NCI-H82 treated with DMSO at 0.1 percent for 48 hours (cell line): Measurements from ENCODE around the gene C1QTNF7.

ENCODE experiments used
- DNase-seq: peaks from one replicate; lab custom pipeline; 2025; ENCODE audit not compliant: unreplicated experiment; lab: John Stamatoyannopoulos, UW

Gene C1QTNF7

DNA sequence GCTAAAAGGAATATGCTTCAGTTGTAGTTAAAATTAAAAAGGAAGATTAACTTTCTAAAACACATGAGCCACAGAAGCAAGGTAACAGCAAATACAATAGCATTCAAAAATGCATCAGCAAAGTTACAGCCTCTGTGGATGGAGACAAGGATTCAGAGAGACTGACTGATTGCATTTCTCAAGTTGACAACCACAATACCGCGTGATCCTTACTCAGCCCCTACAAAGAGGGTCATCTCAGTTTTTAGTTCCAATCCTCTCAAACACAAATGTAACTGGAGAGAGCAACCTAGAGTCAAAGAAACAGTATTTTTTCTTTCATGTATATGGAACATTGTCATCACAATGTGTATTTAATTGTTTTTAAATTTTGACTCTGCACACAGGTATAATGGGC is 14.2 kb upstream of the C1QTNF7 start:
- no peak for DNase-seq

DNA sequence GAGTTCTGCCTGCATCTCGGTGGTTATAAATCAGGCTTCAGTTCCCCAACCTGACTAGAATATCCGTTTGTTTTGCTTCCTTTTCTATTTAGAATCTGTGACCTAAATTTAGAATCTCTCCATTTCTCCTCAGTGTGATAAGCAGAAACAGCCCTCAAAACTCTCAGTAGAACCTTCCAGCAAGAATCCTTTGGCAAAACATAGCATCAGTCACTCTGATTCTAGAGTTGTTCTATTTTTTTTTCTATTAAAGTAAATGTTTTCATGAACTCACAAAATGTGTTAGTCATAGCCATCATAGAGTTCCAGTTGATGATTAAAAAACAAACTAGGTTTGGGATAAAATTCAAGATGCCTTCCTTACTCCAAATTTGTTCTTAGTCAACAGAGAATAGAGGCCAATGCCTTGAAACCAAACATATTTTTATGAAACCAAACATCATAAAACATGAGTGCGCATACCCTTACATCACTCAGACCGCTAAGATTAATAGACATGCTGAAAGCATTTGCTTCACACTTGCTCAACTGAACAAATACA is 13.2 kb upstream of the C1QTNF7 start:
- DNase-seq, result no peak

DNA sequence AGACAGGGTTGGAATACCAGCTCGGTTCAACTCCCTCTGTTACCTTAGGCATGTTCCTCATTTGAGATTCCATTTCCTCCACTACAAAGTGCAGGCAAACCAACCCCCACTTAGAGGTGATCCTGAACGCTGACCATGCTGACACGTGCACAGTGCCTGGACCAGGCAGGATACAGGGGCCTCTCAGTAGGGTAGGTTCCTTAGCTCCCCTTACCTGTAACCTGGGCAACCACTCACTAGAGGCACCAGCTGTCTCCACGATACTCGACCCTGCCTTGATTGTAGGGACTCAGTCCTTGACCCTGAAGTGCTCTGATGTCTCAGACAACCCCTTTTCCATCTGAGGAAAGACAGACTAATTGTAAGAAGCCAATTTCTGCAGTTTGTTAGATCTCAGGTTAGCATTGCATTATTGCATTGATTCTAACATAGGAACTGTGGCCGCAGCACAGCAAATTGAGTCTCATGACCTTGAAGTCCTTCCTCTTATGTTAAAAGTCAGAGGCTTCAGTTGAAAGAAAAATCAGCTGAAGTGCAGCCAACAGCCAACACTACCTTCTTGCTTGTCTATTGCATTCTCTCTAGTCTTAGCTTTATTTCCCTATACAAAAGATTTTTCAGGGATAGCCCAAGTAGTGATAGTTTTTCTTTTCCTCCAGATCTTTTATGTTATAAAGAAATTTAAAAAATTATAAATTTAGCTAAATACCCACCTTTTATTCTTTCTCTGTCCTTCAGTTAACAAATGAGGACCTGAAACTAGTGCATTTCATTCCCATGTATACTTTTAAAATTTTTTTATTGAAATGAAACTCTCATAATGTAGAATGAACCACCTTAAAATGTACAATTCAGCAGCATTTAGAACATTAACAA is 11.2 kb upstream of the C1QTNF7 start:
- DNase-seq, result no peak

DNA sequence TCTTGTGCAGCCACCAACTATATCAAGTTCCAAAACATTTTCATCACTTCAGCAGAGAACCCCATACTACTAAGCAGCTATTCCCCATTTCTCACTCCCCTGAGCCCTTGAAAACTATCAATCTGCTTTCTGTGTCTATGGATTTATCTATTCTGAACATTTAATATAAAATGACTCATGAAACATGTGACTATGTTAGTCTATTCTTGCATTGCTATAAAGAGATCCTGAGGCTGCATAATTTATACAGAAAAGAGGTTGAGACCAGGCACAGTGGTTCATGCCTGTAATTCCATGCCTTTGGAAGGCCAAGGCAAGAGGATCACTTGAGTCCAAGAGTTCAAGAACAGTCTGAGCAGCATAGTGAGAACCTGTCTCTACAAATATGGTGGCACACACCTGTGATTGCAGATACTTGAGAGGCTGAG is 10.6 kb upstream of the C1QTNF7 start:
- no peak for DNase-seq

DNA sequence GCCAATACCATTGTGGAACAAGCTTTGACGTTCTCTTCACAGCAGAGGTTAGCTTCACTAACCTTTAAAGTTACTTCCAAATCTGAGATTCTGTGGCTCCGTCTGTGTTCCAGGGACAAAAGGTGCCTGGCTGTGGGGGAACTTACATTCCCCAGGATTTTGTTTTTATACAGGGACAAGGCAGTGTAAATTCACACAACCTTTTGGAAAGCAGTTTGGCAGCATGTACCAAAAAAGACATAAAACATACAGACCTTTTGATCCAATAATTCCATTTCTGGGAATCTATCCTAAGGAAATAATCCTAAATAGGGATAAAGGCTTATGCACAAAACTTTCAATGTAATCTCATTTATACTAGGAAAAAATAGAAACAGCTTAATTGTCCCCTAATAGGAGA is 8.9 kb upstream of the C1QTNF7 start:
- no peak for DNase-seq

DNA sequence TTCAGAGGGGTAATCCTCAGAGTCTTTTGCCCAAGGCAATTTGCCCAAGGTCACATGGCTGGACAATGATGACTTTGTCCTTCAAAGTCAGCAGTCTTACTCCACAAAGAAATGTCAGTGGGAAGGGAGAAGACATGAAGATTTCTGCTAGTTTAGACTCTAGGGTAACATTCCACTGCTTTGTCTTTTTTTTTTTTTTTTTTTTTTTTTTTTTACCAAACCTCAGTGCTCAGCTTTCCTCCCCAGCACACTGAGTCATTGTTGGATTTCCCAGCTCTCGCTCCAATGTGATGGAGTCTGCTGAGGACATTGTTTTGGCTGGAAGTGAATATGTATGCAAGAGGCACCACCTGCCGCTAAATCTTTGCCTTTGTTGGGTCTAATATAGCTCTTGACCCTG is 7.2 kb upstream of the C1QTNF7 start:
- no peak for DNase-seq

DNA sequence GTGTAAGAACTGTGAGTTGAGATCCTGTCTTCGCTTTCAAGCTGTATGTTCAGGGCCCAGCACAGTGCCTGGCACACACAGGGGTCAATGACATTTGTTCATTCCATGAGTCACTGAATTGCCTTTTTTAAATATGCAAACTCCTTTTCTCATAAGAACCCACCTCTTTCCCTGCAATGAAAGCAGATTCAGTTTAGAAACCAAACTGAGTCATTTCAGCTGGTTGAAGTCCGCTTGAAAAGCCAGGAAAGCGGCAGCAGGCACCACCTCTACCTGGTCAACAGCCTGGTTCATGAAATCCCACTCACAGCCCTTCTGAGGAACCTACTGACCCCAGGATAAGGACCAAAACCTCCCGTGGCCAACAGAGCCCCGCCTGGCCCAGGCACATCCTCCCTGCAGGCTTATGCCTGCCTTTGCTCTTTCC is 4.5 kb upstream of the C1QTNF7 start:
- no peak for DNase-seq

DNA sequence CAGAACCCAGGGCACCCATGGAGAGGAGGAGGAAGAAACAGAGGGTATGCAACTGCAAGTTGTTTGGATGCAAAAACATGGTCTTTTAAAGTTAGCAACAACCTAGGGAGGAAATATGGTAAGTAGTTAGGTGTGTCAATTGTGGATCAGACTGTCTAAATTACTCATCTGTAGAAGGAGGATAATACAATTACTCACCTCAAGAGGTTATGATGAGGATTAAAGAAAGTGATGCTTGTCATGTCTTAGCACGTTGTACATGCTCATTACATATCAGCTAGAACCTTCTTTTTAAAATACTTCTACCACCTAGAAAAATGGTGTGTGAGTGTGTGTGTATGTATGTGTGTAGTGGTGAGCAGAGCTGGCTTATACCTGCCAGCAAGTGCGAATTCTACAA is 2.3 kb upstream of the C1QTNF7 start:
- no peak for DNase-seq

DNA sequence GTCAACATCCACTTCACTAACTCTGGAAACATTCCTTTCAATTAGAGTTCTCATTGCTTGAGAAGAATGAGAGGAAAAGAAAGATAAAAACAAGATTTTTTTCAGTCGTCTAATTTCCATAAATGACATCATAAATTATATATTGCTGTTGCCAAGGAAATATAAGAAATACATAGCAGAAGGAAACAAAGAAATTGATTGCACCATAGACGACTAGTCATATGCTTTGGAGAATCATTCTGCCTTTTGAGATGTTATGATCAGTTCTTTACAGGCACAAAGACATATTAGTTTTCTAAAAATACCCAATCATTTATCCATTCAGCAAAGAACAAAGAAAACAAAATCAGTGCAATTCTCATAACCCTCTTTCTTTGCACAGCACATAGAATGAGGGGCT is 672 bp upstream of the C1QTNF7 start:
- DNase-seq, result no peak

DNA sequence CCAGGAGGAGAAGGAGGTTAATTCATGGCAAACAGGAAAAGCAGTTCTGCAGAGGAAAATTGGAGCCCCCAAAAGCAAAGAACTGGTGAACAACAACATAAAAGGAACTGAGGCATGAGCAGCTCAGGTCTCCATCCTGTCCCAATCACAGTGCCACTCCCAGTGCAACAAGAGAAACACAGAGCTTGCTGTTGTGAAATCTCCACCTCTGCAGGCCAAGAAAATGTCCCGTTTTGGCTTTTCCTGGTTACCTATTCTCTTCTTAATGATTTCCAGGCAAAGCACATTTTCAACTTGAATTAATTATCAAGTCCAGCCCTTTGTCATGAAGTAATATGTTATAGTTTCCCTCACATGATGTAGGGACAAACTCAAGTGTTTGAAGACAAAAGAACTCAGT is 778 bp downstream of the C1QTNF7 start:
- no peak for DNase-seq

DNA sequence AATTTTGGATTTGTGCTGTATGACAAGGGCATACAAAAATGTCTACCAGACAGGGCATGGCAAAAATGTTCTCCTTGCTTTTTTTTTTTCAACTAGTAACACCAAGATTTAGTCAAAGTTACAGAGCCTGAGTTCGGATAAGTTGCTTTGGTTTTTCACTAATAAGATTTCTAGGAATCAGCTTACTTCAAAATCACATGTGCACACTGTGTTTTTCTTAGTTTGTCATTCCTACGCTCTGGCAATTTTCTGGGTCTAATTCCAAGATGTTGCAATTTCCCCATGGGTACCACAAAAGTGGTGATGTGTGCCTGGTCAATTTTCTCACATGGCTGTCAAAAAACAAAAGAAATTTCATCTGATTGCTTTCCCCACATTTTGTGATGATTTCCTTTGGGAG is 6.3 kb downstream of the C1QTNF7 start:
- DNase-seq, result no peak

DNA sequence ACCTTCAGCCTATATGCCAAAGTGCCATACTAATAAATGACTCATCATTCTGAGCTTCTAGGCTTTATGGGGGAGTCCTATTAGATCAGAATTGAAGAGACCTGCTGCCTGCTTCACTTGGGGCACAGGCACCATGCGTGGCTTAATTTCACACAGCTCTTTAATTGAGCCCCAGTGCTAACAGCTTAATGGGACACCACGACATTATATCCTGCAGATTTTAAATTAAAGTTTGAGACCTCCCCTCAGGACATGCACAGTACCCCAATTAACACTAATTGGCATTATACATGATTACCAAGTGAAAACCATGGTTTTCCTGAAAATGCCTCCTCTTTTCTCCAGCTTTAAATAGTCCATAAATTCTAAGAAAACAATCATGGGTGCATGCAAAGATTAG is 6.8 kb downstream of the C1QTNF7 start:
- DNase-seq, result no peak

DNA sequence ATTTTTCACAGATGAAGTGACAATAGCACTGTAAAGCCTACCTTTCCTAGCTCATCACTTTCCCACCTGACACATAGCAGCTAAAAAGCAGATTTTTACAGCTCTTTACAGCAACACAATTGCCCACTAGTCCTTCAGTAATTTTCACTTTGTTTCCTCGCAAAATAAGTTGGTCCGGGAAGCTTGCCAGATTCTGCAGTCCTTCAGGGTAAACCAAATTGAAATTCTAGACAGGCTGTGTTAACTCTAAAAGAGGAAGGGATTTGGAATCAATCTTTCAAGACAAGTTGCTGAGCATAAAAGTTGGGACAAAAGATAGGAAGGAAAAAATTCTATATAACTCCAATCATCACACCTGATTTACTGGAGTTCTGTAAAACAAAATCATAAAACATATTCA is 8.7 kb downstream of the C1QTNF7 start:
- no peak for DNase-seq

DNA sequence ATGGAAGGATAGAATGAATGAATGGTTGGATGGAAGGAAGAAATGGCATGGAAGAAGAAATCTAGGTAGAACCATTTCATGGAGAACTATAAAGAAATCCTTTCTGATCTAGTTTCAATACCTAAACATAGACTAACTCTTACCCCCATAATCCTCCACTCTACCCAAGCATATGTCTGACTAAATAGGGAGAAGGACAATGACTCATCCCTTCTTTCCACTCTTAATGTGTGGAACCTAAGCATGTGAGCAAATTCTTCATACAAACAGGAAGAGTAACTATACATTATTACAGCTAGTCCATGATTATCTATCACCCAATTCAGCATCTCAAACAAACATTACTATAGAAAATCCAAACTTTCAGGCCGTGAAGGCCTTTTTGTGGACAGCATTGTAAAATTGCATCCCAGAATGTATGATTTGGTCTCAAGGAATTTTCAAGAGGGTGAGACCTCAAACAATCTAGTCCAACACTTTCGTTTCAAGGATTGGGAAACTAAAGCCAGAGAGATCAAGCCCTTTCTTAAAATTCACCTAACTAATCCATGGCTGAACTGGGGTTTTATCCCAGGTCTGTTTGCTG is 11.2 kb downstream of the C1QTNF7 start:
- DNase-seq, result no peak

DNA sequence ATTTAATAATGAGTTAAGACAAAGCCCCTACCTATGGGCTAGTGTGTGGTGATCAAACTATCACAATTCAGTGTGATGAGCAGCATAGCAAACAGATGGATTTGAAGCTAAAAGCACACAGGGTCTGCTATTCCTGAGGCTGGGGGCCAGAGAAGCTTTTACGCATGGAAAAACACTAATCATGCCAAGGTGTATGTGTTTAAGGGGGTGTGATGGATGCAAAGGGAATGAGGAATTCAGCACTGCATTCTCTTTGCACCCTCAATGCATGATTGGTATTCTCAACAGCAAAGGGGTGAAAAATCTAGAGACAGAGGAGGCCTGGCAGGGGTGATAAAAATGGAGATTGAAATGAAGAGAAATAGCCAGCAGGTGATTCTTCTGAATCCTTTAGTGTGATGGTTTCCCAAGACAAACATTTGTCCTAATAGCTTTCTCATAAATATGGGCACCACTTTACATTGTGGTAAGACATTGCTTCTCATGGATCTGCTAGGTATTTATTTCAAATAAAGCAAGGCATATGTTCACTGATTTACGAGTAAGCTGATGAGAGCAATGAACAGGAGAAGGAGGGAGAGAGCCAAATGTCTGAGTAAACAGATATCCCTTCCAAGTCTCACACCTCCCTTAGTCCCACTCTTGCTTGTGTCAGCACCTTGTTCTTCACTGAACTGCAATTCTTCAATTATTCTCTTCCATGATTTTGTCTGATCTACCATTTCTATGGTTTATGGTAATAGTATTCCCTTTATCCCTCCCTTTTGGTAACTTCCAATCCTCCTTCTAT is 15.7 kb downstream of the C1QTNF7 start:
- DNase-seq, result no peak

DNA sequence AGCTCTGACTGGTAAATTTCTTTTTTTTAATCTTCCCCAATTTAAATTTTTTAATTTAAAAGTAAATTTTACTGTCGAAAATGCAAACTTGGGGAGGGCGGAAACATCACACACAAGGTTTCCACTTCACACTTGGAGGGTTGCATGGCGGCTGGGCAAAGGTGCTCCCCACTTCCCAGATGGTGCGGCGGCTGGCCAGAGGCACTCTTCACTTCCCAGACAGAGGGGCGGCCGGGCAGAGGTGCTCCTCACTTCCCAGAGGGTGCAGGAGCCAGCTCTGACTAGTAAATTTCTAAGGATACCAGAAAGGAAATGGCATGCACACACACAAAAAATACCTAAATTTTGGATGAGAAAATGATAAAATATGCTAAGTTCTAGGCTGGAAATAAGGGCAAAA is 16.4 kb downstream of the C1QTNF7 start:
- DNase-seq, result no peak

DNA sequence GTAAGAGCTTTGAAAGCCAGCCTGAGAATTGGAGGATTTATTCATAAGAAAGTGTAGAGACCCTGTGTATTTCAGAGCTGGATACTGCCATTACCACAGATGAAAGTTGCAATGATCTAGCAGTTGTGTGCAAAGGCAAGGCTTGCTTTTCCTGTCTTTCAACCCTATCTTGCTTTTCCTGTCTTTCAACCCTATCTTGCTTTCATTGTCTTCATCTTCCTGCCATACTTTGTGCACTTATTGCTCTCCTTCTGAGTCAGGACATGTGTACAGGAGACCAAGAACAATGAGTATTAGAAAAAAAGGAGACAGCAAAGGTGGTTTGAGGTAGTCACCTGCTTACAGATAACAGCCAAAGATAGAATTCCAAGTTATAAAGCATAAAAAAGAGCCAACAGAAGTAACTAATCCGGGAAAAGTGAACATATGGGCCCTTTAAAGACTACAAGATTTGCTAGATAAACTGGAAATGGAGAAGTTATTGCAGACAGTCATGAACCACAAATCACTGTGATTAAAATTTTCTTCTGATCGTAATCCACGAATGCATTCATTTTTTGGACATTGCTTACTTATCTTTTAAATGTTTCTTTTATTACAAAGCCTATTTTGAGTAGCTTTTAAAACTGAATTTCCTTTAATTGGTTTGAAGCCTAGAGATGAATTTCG is 17.2 kb downstream of the C1QTNF7 start:
- no peak for DNase-seq

DNA sequence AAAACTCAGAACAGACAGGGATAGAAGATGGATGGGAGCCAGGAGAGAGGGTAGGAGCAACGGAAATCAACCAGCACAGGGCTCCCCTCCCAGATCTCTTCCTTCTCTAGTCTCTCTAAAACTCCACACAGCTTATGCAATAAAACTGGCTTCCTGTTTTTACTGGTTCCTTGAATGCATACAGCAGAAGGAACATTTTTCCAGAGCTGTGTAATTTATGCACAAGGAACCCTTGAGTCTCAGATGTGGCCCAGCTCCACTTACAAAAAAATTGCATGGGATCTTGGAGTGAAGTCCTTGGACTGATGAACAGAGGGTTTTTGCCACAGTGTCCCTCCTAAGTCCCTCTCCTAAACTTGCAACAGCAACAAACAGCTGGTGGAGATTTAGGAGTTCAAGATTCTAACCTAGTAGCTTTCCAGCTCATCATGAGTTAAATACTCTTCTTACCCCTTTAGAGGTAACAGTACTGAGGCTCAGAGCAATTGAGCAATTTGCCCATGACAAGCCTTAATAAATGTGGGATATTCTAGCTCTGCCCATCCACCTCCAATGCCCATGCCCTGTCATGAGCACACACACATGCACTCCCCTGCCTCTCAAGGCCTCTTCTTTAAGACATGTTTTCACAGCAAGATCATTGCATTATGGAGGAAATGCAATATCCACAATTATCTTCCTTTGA is 23.5 kb downstream of the C1QTNF7 start:
- no peak for DNase-seq

DNA sequence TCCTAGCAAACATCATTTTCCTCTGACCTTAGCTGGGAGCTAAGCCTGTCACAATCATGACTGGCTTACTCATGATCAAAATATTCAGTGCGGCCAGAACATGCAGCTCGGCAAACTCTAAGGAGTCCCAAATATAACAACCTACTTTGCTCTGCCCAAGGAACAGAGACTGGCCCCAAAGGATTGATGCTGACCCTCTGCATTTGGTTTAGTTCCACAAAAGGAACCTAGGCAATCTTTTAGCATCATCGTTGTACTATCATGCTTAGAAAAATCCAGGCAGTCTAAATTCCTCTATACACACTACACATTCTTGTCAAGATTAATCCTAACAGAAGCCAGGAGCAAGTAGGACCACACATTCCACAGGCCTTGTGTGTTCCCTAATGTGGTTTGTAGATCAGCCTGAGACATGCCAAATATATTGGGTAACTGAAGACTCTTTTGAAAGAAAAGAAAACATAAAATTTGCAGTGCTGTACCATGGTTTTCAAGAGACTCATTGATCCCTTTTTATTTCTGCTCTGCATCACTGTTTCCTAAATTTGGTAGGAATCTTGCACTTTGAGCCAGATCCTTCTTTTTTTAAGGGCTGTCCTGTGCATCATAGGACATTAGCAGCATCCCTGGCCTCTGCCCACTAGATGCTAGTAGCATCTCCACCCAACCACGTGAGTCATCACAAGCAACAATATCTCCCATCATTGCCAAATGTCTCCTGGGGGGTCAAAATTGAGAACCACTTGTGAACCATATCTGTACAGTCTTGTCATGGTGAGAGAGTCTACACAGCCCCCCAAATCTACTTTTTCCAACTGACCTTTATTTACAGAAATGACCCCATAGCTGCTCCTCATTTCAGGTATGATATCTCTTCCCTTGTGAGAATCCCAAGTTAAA is 24.3 kb downstream of the C1QTNF7 start:
- no peak for DNase-seq

DNA sequence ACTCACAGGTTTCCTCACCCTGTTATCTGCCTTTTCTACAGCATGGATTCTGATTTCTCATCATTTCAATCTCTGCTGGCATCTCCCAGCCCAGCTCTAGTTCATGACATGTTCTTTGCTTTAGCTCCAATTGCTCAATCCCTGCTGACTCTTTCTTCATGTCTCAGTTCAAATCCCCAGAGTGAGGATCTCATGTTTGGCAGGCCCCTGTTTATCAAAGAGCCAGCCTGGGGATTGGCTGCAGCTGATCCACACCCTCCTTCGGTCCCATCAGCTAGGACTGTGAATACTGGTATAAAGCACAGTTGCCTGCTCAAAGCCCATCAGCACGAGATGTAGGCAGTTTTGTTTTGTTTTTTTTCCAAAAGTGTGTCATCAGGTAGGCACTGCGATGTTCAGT is 27.5 kb downstream of the C1QTNF7 start:
- DNase-seq, result no peak
